MCF 10A (cell line): Measurements from ENCODE around the gene SRRD. TPM values are rescaled to one million over a fixed set of nuclear protein-coding genes. Genes with fewer than 3 reads are reported as not detected.
A peak's percentile ranks its signal among the peaks of the same experiment; 100 is the strongest.

Source experiments
- BruUV-seq: library from RNA; stranded (reverse); fragments of 400-500 nt; replicated peaks from 2 replicates; lab custom pipeline; 2021; lab: Mats Ljungman, UMichigan
- CTCF ChIA-PET: fragments of 300-600 bp; sonication (Branson Sonifier 250); formaldehyde crosslinking; extraction: SDS; loops from one replicate; lab custom pipeline; 2021; ENCODE audit warnings: antibody characterized with exemption, inconsistent platforms; lab: Yijun Ruan, JAX
- POLR2A ChIA-PET: fragments of 300-600, 350-650 bp; sonication (Branson Sonifier 250); formaldehyde crosslinking; extraction: SDS; loops from one replicate; lab custom pipeline; 2020; ENCODE audit warnings: antibody characterized with exemption, inconsistent platforms; lab: Yijun Ruan, JAX
- DNase-seq: peaks from one replicate; pipeline ENCODE4 v3.0.0-alpha.2; 2018; ENCODE audit not compliant: unreplicated experiment
- H3K27ac Mint-ChIP-seq: one replicate; pipeline ENCODE4 v1.8.0; 2022; ENCODE audit warnings: mild to moderate bottlenecking, low read depth, mixed read lengths; ENCODE audit not compliant: unreplicated experiment
- H3K27me3 Mint-ChIP-seq: one replicate; pipeline ENCODE4 v1.8.0; 2022; ENCODE audit warnings: mixed read lengths; ENCODE audit not compliant: insufficient read depth, unreplicated experiment
- H3K36me3 Mint-ChIP-seq: one replicate; pipeline ENCODE4 v1.8.0; 2022; ENCODE audit warnings: mild to moderate bottlenecking, moderate library complexity, mixed read lengths; ENCODE audit not compliant: insufficient read depth, unreplicated experiment
- H3K4me1 Mint-ChIP-seq: one replicate; pipeline ENCODE4 v1.8.0; 2022; ENCODE audit warnings: mixed read lengths; ENCODE audit not compliant: insufficient read depth, unreplicated experiment
- H3K4me3 Mint-ChIP-seq: one replicate; pipeline ENCODE4 v1.8.0; 2022; ENCODE audit warnings: mild to moderate bottlenecking, moderate library complexity, mixed read lengths; ENCODE audit not compliant: unreplicated experiment
- H3K9me3 Mint-ChIP-seq: one replicate; pipeline ENCODE4 v1.8.0; 2022; ENCODE audit warnings: mixed read lengths; ENCODE audit not compliant: unreplicated experiment
- CTCF ChIP-seq: fragments of 200-600 bp; IDR thresholded peaks from one replicate; pipeline ENCODE4 v1.8.0; 2022; ENCODE audit warnings: antibody characterized with exemption, mild to moderate bottlenecking; ENCODE audit not compliant: unreplicated experiment
- intact Hi-C: fragments of 100-400 bp; cut with micrococcal nuclease; formaldehyde crosslinking; loops from 2 replicates; pipeline ENCODE4 v1.14.1; 2022
- total RNA-seq: library from RNA; stranded (reverse); gene quantifications from 2 replicates; pipeline ENCODE4 v1.2.3, GENCODE V29; 2022

The SRRD gene
- total RNA-seq, 1 experiment from 2014 or later, result 27.9 TPM

GRCh38 chr22:26466196-26466595, 17.5 kb upstream of the SRRD start:
- Mint-ChIP-seq H3K27ac (no peak overlapping the region), H3K36me3 (peaks cover 87% of the 10 kb centered on the region), H3K4me1 (peaks cover 14% of the 10 kb centered on the region), H3K4me3 (no peak overlapping the region), H3K9me3 (no peaks in the 10 kb centered on the region), H3K27me3 (no peaks in the 10 kb centered on the region)
- no TSS peak for BruUV-seq
- ChIA-PET POLR2A (interaction anchor here (2.4 kb wide), 1 partner anchor 18 kb away, joined by 13 read pairs; the partner anchor contains the start of genes HPS4 and SRRD), CTCF (interaction anchor here (0.6 to 2.2 kb wide), 5 partner anchors 9 to 100 kb away, joined by 3 to 9 read pairs (median 7); no protein-coding TSS in a partner anchor)
- TF ChIP-seq CTCF, result no peak
- intact Hi-C loops, result no loop called here
- no peak for DNase-seq

GRCh38 chr22:26470807-26471206, 12.9 kb upstream of the SRRD start:
- Mint-ChIP-seq H3K36me3 (peaks cover 92% of the 10 kb centered on the region), H3K4me1 (peaks cover 24% of the 10 kb centered on the region), H3K9me3 (no peaks in the 10 kb centered on the region), H3K27me3 (no peaks in the 10 kb centered on the region), H3K27ac (peak overlapping the region; percentile 74), H3K4me3 (no peak overlapping the region)
- intact Hi-C loops, result no loop called here
- BruUV-seq, result no TSS peak
- ChIA-PET CTCF (interaction anchor here (0.6 to 4.5 kb wide), 5 partner anchors 10 to 209 kb away, joined by 3 to 19 read pairs (median 4); no protein-coding TSS in a partner anchor), POLR2A (interaction anchor here (1.2 to 4.9 kb wide), 2 partner anchors 9 to 13 kb away, joined by 5 to 62 read pairs; partner anchors contain the start of genes HPS4 and SRRD)
- no peak for TF ChIP-seq CTCF
- no peak for DNase-seq

GRCh38 chr22:26471522-26471921, 12.2 kb upstream of the SRRD start:
- Mint-ChIP-seq H3K4me1 (peaks cover 26% of the 10 kb centered on the region), H3K27ac (peak overlapping the region; percentile 74), H3K9me3 (no peaks in the 10 kb centered on the region), H3K27me3 (no peaks in the 10 kb centered on the region), H3K4me3 (peak overlapping the region; percentile 14), H3K36me3 (peaks cover 92% of the 10 kb centered on the region)
- intact Hi-C loops, result no loop called here
- CTCF ChIA-PET, result interaction anchor here (0.7 to 4.5 kb wide), 5 partner anchors 11 to 120 kb away, joined by 3 to 19 read pairs (median 3); no protein-coding TSS in a partner anchor
- no peak for TF ChIP-seq CTCF
- POLR2A ChIA-PET, result interaction anchor here (0.6 to 4.9 kb wide), 3 partner anchors 12 to 814 kb away, joined by 3 to 62 read pairs (median 3); partner anchors contain the start of genes HPS4 and SRRD
- DNase-seq, result peak; percentile 80
- BruUV-seq, result no TSS peak

GRCh38 chr22:26474682-26475081, 9.0 kb upstream of the SRRD start:
- Mint-ChIP-seq H3K27ac (no peak overlapping the region), H3K4me1 (peaks cover 49% of the 10 kb centered on the region), H3K36me3 (peaks cover 78% of the 10 kb centered on the region), H3K9me3 (no peaks in the 10 kb centered on the region), H3K4me3 (no peak overlapping the region), H3K27me3 (no peaks in the 10 kb centered on the region)
- DNase-seq, result no peak
- intact Hi-C loops, result no loop called here
- TF ChIP-seq CTCF, result no peak
- no TSS peak for BruUV-seq
- CTCF ChIA-PET, result interaction anchor here (1.0 kb wide), 1 partner anchor 190 kb away, joined by 3 read pairs; no protein-coding TSS in a partner anchor
- POLR2A ChIA-PET, result interaction anchor here (4.9 kb wide), 1 partner anchor 9 kb away, joined by 62 read pairs; the partner anchor contains the start of genes HPS4 and SRRD
